ENCODE data around the gene DNAJC17.

The DNAJC17 gene, protein sequence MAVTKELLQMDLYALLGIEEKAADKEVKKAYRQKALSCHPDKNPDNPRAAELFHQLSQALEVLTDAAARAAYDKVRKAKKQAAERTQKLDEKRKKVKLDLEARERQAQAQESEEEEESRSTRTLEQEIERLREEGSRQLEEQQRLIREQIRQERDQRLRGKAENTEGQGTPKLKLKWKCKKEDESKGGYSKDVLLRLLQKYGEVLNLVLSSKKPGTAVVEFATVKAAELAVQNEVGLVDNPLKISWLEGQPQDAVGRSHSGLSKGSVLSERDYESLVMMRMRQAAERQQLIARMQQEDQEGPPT

GRCh38 chr15:40807028-40807887 is at the start of gene DNAJC17, which contains the start of gene ZFYVE19:
DNAJC17 (minus strand) TSS chr15:40807473; CDS start chr15:40807446, 27 bp downstream.
ZFYVE19 (plus strand) TSS chr15:40807089; CDS start chr15:40807590, 501 bp downstream.
- peak; percentile 94 for DNase-seq

- DNase-seq, result no peak
These were observed 49.5 kb upstream of the DNAJC17 start for GRCh38 chr15:40856746-40857145.

DNA sequence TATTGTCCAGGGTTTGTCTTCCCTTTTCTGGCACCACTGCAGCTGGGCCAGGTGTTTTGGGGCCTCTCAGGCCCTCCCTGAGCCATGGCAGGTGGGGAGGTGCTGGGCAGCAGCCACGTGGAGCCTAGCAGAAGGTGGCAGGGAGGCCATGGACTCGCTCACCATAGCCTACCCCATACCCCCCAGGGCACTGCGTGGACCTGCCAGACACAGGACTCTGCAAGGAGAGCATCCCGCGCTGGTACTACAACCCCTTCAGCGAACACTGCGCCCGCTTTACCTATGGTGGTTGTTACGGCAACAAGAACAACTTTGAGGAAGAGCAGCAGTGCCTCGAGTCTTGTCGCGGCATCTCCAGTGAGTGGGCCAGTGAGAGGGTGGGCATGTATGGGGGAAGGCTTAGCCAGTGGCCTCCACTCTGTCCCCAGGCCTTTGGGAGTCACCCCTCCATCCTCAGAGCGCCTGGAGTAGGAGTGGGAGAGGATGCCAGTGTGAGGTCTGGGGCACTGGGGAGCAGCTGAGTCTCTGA is 48.5 kb upstream of the DNAJC17 start:
- no peak for DNase-seq

GRCh38 chr15:40854161-40854560 is 46.9 kb upstream of the DNAJC17 start:
- no peak for DNase-seq

- no peak for DNase-seq
These were observed 46.1 kb upstream of the DNAJC17 start for GRCh38 chr15:40853241-40853890.

- no peak for DNase-seq
These were observed 45.3 kb upstream of the DNAJC17 start for GRCh38 chr15:40852529-40852928.

DNA sequence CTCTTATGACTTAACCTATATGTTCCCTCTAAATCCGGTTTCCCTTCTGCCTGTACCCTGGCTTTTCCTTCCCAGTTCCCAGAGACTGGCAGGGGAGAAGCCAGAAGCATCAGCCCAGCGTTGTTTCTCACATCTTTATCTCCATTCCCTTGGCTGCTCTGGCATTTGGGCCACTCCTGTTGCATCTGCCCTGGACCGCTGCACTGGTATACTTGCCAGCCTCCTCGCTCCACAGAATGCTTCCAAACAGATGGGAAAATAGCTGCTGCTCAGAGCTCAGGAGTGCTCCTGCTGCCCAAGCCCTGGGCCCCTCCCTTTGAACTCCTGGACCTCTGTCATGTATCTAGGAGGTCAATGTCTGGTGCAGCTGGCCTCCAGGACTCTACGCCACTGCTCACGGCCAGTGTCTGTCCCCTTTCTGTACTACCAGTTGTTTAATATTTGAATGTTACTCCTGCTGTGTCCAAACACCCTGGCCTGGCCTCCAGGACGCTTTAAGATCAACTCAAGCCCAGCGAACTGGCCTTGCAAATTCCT is 43.4 kb upstream of the DNAJC17 start:
- DNase-seq, result no peak

DNA sequence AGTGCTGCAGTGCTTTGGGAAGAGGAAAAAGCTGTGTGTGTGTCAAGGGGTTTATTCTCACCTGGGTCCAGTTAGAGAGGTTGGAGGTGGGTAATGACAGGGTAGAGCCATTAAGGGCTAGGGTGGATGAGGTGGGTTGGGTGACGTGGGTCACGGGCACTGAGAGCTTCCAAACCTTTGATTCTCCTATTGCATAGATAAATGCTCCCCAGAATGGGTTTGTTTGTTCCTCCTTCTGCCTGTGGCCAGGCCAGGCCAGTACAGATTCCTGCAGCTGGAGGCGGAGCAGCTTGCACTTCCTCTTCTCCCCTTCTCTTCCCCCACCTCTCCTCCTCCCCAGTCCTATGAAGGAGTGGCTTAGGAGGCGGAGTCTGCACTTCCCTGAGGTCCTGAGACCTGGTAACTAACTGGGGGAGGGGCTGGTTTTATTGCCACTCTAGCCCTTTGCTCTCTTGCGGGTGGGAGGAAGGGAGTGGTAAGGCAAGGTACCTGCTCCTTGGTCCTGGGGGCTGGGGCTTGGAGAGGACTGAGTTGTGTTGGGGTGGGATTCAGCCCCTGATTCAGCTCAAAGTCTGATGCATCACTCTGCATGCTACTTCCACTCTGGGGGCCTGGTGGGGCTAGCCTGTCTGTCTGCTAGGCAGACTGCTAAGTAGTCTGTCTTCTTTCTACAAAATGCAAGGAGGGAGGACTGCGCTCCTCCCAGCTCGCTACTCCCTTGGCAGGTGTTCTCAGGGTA is 40.1 kb upstream of the DNAJC17 start:
- DNase-seq, result peak; percentile 15

GRCh38 chr15:40846841-40847222 is 39.6 kb upstream of the DNAJC17 start:
- no peak for DNase-seq

DNA sequence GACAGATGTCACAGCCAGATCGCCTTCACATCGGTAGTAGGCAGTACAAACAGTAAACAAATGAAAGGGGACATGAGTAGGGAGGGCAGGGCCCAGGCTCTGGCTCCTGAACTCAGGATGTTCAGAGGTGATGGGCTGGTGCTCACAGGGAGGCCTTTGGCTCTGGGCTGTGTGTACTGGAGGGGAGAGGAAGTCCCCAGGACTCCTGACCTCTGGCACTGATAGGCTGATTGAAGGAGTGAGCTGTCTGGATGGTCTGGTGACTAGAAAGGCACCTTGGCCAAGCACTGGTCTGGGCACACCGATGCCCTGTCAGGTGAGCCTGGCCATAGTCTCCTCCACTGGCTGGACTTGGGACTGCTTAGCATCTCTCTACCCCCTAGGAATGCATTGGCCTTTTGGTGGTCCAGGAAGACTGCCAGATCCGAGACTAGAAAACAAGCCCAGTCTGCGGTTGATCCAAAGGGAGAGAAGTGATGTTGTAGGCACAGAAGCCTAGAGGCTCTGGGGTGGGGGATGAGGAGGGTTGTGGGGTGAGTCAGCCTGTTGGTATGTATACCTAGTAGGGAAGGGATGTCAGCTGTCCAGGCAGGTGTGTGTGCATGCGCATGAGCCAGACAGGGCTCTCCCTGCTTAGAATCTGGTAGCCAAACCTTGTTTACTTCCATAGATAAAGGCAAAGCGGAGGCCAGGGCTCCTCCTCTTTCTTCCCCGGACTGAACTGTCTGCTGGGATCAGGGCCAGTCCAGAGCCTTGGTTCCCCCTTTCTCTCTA is 38.4 kb upstream of the DNAJC17 start:
- DNase-seq, result no peak

DNA sequence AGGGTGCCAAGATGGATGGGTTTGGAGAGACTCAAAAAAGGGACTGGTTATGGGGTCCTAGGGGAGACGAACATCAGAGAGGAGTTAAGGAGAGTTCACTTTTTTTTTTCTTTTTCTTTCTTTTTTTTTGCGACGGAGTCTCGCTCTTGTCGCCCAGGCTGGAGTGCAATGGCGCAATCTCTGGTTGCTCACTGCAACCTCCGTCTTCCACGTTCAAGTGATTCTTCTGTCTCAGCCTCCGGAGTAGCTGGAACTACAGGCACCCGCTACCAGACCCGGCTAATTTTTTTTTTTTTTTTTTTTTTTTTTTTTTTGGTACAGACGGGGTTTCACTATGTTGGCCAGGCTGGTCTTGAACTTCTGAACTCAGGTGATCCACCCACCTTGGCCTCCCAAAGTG is 37.8 kb upstream of the DNAJC17 start:
- no peak for DNase-seq

DNA sequence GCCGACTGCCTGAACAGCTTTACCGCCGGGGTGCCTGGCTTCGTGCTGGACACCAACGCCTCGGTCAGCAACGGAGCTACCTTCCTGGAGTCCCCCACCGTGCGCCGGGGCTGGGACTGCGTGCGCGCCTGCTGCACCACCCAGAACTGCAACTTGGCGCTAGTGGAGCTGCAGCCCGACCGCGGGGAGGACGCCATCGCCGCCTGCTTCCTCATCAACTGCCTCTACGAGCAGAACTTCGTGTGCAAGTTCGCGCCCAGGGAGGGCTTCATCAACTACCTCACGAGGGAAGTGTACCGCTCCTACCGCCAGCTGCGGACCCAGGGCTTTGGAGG is 37.4 kb upstream of the DNAJC17 start:
- DNase-seq, result no peak

GRCh38 chr15:40843885-40844695 is 36.8 kb upstream of the DNAJC17 start, which contains the start of gene SPINT1:
SPINT1 (plus strand) TSS chr15:40844048; CDS start chr15:40844555, 507 bp downstream.
- no peak for DNase-seq

- DNase-seq, result no peak
These were observed 36.1 kb upstream of the DNAJC17 start for GRCh38 chr15:40843261-40843884.

DNA sequence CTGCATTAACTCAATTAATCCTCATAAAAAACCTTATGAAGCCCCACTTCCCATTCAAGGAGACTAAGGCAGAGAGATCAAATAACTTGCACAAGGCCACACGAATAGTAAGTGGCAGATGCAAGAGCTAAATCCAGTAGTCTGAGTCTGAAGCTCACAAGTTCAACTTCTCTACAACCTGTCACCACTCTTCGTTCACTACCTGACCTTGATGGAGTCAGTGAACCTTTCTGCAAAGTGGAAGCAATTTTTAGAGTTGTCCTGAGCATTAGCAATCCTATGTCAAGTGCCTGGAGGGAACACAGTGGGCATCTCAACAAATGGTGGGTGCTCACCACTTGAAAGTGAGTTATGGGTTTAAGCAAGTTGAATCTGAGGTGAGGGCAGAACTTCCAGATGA is 34.5 kb upstream of the DNAJC17 start:
- DNase-seq, result no peak

GRCh38 chr15:40838756-40839155 is 31.5 kb upstream of the DNAJC17 start:
- no peak for DNase-seq

DNA sequence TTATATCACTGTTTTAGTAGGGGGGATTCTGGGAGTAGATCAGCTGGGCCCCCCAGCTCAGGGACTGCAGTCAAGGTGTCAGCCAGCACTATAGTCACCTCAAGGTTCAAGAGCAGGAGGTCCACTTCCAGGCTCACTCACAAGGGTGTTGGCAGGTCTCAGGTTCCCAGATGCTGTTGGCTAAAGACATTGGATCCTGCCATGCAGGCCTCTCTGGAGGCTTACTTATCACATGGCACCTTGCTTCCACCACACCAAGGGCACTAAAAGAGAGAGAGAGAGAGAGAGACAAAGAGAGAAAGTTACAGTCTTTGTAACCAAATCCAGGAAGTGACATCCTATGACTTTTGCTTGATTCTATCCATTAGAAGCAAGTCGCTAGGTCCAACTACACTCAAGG is 28.7 kb upstream of the DNAJC17 start:
- DNase-seq, result no peak

DNA sequence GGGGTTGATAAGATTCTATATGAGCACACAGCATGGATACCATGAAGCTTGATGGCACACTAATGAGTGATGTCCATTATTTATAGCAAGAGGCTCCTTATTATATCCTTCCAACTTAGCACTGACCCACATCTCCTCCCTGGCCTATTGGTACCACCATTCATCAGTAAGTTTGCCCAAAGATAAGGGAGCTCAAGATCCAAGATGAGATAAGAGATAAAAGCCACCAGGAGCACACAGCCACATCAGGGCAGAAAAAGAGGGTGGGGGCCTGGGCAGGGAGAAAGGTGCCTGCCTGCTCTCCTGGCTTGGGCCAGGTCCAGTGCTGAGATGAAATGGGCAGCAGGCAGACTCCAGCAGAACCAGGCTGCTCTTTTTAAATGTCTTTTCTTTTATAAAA is 25.6 kb upstream of the DNAJC17 start:
- no peak for DNase-seq

DNA sequence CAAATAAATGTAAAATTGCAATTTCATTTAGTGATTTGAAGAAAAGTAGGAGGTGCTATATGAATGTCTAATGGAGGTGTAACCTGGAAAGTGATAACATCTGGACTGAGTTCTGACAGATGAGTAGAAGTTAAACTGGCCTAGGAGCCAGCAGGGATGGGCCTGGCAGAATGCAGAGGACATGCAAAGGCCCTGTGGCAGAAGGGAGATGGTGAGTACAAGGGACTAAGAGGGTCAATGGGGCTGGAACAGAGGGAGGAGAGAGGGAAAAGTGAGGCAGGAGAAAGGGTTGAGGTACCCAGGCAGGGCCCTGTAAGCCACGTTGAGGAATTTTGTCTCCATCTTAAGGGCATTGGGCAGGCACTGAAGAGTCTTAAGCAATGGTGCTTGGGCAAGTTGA is 24.6 kb upstream of the DNAJC17 start:
- no peak for DNase-seq

DNA sequence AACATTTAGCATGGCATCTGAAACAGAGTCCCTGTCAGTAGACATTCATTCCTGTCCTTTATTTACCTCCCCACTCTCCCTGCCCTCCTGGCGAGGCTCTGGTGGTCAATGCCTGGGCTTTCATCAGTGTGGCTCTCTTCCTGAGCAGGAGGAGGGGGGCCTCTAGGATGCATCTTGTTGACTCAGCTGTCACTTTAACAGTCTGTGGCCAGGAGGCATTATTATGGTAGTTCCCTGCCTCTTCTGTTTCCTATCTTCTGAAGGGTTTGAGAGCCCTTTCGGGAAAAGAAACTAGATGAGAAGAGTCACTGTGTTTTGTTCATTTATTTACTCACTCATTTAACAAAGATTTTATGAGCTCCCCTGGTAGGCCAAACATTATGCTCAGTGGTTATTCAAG is 23.6 kb upstream of the DNAJC17 start:
- peak; percentile 97 for DNase-seq

Data from SHP77 treated with DMSO at 0.1 percent for 48 hours (cell line).